Measurements from ENCODE around the gene SCFD2.

The SCFD2 gene

GRCh38 chr4:53021754-53022512, 343.9 kb downstream of the SCFD2 start:
- Mint-ChIP-seq H3K4me1 (peaks cover 53% of the 10 kb centered on the region), H3K9me3 (no peaks in the 10 kb centered on the region), H3K27me3 (ENCODE audit: low read depth, poor library complexity) (peaks cover 5% of the 10 kb centered on the region), H3K27ac (peak overlapping the region; percentile 35), H3K36me3 (ENCODE audit: low read depth) (no peaks in the 10 kb centered on the region), H3K4me3 (no peak overlapping the region)
- DNase-seq, result no peak
- no peak for TF ChIP-seq CTCF (IDR thresholded peaks at IDR 0.05)

GRCh38 chr4:53019485-53020382, 346.1 kb downstream of the SCFD2 start:
- Mint-ChIP-seq H3K27ac (peak overlapping the region; percentile 74), H3K4me1 (peaks cover 66% of the 10 kb centered on the region)
- no peak for DNase-seq

GRCh38 chr4:53018471-53018870, 347.4 kb downstream of the SCFD2 start:
- Mint-ChIP-seq H3K4me3 (no peak overlapping the region), H3K27ac (no peak overlapping the region), H3K9me3 (no peaks in the 10 kb centered on the region), H3K4me1 (peaks cover 79% of the 10 kb centered on the region), H3K36me3 (ENCODE audit: low read depth) (no peaks in the 10 kb centered on the region), H3K27me3 (ENCODE audit: low read depth, poor library complexity) (no peaks in the 10 kb centered on the region)
- DNase-seq, result no peak
- no peak for TF ChIP-seq CTCF (IDR thresholded peaks at IDR 0.05)

More at GRCh38 chr4:53019485-53020382, 346.1 kb downstream of the SCFD2 start:
- no peaks in the 10 kb centered on the region for H3K9me3 Mint-ChIP-seq
- peaks cover 5% of the 10 kb centered on the region for H3K27me3 Mint-ChIP-seq (ENCODE audit: low read depth, poor library complexity)
- TF ChIP-seq CTCF (IDR thresholded peaks at IDR 0.05), result no peak
- no peak overlapping the region for H3K4me3 Mint-ChIP-seq
- H3K36me3 Mint-ChIP-seq (ENCODE audit: low read depth), result no peaks in the 10 kb centered on the region

- no peak for DNase-seq
- no peak for TF ChIP-seq CTCF (IDR thresholded peaks at IDR 0.05)
- Mint-ChIP-seq H3K4me1 (peaks cover 82% of the 10 kb centered on the region), H3K9me3 (no peaks in the 10 kb centered on the region), H3K27ac (no peak overlapping the region), H3K4me3 (no peak overlapping the region), H3K27me3 (ENCODE audit: low read depth, poor library complexity) (no peaks in the 10 kb centered on the region), H3K36me3 (ENCODE audit: low read depth) (no peaks in the 10 kb centered on the region)
Observed at GRCh38 chr4:53016099-53016820, 349.6 kb downstream of the SCFD2 start.

- no peak overlapping the region for H3K4me3 Mint-ChIP-seq
- no peaks in the 10 kb centered on the region for H3K27me3 Mint-ChIP-seq (ENCODE audit: low read depth, poor library complexity)
- peak; percentile 57 for DNase-seq
- H3K4me1 Mint-ChIP-seq, result peaks cover 85% of the 10 kb centered on the region
- no peaks in the 10 kb centered on the region for H3K9me3 Mint-ChIP-seq
- H3K27ac Mint-ChIP-seq, result no peak overlapping the region
- peak; percentile 86 for TF ChIP-seq CTCF (IDR thresholded peaks at IDR 0.05)
- H3K36me3 Mint-ChIP-seq (ENCODE audit: low read depth), result no peaks in the 10 kb centered on the region
Observed at GRCh38 chr4:53015681-53016080, 350.2 kb downstream of the SCFD2 start.

All from nephron progenitor cell (in vitro differentiated cells).